ENCODE data around the gene WDR38. TPM values are rescaled to one million over a fixed set of nuclear protein-coding genes. Genes with fewer than 3 reads are reported as not detected.

Gene WDR38
- total and polyA plus RNA-seq, 2 of the 13 experiments (the other 11 are each of a cell fraction or from before 2014, with no cell fraction given): not detected

GRCh38 chr9:124818431-124819281, 34.6 kb upstream of the WDR38 start (continued):
- peak; percentile 60 for TF ChIP-seq ELF1 (CRISPR knock-in tag; IDR thresholded peaks at IDR 0.05)
- TF ChIP-seq ZHX2 (IDR thresholded peaks at IDR 0.05; ENCODE audit: low read depth): no peak
- 0 out of 2 replicates have a peak, but pooled peaks have one; percentile 76 for TF ChIP-seq ZHX2 (CRISPR knock-in tag; IDR thresholded peaks at IDR 0.05; ENCODE audit: borderline replicate concordance)
- peak; percentile 79 for TF ChIP-seq SALL2 (CRISPR knock-in tag; IDR thresholded peaks at IDR 0.05)
- TF ChIP-seq, protein P1, sequence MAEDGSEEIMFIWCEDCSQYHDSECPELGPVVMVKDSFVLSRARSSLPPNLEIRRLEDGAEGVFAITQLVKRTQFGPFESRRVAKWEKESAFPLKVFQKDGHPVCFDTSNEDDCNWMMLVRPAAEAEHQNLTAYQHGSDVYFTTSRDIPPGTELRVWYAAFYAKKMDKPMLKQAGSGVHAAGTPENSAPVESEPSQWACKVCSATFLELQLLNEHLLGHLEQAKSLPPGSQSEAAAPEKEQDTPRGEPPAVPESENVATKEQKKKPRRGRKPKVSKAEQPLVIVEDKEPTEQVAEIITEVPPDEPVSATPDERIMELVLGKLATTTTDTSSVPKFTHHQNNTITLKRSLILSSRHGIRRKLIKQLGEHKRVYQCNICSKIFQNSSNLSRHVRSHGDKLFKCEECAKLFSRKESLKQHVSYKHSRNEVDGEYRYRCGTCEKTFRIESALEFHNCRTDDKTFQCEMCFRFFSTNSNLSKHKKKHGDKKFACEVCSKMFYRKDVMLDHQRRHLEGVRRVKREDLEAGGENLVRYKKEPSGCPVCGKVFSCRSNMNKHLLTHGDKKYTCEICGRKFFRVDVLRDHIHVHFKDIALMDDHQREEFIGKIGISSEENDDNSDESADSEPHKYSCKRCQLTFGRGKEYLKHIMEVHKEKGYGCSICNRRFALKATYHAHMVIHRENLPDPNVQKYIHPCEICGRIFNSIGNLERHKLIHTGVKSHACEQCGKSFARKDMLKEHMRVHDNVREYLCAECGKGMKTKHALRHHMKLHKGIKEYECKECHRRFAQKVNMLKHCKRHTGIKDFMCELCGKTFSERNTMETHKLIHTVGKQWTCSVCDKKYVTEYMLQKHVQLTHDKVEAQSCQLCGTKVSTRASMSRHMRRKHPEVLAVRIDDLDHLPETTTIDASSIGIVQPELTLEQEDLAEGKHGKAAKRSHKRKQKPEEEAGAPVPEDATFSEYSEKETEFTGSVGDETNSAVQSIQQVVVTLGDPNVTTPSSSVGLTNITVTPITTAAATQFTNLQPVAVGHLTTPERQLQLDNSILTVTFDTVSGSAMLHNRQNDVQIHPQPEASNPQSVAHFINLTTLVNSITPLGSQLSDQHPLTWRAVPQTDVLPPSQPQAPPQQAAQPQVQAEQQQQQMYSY (CRISPR knock-in tag; IDR thresholded peaks at IDR 0.05): 0 out of 2 replicates have a peak, but pooled peaks have one; percentile 26
- 0 out of 2 replicates have a peak, but pooled peaks have one; percentile 43 for TF ChIP-seq ZFP90 (CRISPR knock-in tag; IDR thresholded peaks at IDR 0.05; ENCODE audit: borderline replicate concordance)
- TF ChIP-seq GATA4 (IDR thresholded peaks at IDR 0.05; ENCODE audit: borderline replicate concordance, low read depth): 0 out of 2 replicates have a peak, but pooled peaks have one; percentile 26
- 0 out of 2 replicates have a peak, but pooled peaks have one; percentile 29 for TF ChIP-seq RAD21 (CRISPR knock-in tag; IDR thresholded peaks at IDR 0.05)
- TF ChIP-seq MTA1 (CRISPR knock-in tag; IDR thresholded peaks at IDR 0.05; ENCODE audit: borderline replicate concordance): peak; percentile 63; the same call in 1 of the 2 replicates
- TF ChIP-seq RFX1 (IDR thresholded peaks at IDR 0.05): no peak
- TF ChIP-seq, protein P2, sequence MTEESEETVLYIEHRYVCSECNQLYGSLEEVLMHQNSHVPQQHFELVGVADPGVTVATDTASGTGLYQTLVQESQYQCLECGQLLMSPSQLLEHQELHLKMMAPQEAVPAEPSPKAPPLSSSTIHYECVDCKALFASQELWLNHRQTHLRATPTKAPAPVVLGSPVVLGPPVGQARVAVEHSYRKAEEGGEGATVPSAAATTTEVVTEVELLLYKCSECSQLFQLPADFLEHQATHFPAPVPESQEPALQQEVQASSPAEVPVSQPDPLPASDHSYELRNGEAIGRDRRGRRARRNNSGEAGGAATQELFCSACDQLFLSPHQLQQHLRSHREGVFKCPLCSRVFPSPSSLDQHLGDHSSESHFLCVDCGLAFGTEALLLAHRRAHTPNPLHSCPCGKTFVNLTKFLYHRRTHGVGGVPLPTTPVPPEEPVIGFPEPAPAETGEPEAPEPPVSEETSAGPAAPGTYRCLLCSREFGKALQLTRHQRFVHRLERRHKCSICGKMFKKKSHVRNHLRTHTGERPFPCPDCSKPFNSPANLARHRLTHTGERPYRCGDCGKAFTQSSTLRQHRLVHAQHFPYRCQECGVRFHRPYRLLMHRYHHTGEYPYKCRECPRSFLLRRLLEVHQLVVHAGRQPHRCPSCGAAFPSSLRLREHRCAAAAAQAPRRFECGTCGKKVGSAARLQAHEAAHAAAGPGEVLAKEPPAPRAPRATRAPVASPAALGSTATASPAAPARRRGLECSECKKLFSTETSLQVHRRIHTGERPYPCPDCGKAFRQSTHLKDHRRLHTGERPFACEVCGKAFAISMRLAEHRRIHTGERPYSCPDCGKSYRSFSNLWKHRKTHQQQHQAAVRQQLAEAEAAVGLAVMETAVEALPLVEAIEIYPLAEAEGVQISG (CRISPR knock-in tag; IDR thresholded peaks at IDR 0.05): peak; percentile 60
- peak; percentile 70; the same call in 1 of the 2 replicates for TF ChIP-seq NKX3-1 (CRISPR knock-in tag; IDR thresholded peaks at IDR 0.05)
- TF ChIP-seq ZNF468 (CRISPR knock-in tag; IDR thresholded peaks at IDR 0.05): no peak
- TF ChIP-seq ZSCAN5A (CRISPR knock-in tag; IDR thresholded peaks at IDR 0.05; ENCODE audit: borderline replicate concordance): no peak; the same call in 1 of the 2 replicates
